ENCODE data around the gene XYLT2. TPM values are rescaled to one million over a fixed set of nuclear protein-coding genes. Genes with fewer than 3 reads are reported as not detected.
"Not testable (repeated sequence)": the region's sequence is repeated elsewhere in the genome, so short reads cannot be mapped to it uniquely, and the experiment has no call there.

The XYLT2 gene
- polyA plus RNA-seq, 1 experiment, result 25.0 TPM

DNA sequence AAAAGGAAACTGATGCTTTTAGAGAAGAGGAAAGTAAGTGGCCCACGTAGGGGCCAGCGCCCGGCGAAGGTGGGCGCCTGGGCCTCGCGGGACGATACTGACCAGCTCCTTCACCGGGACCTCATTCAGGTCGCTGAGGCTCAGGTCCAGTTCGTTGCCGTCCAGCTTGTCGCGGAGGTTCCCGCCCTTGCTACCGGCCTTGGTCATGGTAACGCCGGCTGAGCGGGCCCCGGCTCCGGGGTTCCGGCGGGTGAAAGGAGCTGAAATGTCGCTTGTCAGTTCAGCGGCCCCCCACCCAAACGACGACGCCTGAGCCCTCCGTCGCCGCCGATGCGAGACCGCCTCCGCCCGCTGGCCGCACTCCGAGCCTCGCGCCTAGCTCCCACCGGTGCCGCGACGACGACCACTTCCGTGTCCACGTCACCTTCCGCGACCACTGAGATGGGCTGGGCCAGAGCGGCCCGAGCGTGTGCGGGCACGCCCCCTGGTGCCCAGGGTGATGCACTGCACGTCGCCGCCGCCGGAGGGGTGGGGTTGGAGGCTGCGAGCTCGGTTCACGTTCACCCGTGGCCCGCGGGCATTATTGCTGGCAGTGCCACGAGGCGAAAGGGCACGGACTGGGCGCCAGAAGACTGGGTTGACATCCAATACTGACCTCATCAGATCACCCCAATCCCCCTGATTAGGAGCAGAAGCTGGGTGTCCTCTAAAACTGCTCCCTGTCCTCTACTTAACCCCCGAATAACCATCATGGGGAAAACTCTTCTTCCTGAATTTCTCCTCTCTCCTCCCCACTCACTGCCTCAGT lies 51.4 kb downstream of the XYLT2 start, which contains the start of gene LRRC59:
Gene LRRC59 (minus strand): TSS at position 413 of the 808 bp plus-strand sequence. CDS start 206 bp downstream, at position 207.
- Histone ChIP-seq H3K36me3 (ENCODE audit: control insufficient read depth, insufficient read depth, low read length) (peaks cover 10% of the 10 kb centered on the region), H3K4me3 (ENCODE audit: low read depth, low read length) (peak within 1 kb of the TSS; percentile 97), H3K27me3 (ENCODE audit: control insufficient read depth, insufficient read depth, low read length) (no peaks in the 10 kb centered on the region)
- ChIA-PET POLR2A (interaction anchor here (0.6 to 1.2 kb wide), 2 partner anchors 20 to 35 kb away, joined by 3 to 5 read pairs; no protein-coding TSS in a partner anchor), CTCF (interaction anchor here (0.5 to 3.1 kb wide), 32 partner anchors 9 to 443 kb away, joined by 3 to 27 read pairs (median 5); partner anchors contain the start of genes EME1, MRPL27, RSAD1 and XYLT2)
- TF ChIP-seq, protein P1, sequence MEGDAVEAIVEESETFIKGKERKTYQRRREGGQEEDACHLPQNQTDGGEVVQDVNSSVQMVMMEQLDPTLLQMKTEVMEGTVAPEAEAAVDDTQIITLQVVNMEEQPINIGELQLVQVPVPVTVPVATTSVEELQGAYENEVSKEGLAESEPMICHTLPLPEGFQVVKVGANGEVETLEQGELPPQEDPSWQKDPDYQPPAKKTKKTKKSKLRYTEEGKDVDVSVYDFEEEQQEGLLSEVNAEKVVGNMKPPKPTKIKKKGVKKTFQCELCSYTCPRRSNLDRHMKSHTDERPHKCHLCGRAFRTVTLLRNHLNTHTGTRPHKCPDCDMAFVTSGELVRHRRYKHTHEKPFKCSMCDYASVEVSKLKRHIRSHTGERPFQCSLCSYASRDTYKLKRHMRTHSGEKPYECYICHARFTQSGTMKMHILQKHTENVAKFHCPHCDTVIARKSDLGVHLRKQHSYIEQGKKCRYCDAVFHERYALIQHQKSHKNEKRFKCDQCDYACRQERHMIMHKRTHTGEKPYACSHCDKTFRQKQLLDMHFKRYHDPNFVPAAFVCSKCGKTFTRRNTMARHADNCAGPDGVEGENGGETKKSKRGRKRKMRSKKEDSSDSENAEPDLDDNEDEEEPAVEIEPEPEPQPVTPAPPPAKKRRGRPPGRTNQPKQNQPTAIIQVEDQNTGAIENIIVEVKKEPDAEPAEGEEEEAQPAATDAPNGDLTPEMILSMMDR (IDR thresholded peaks at IDR 0.05; ENCODE audit: insufficient read depth, low read depth, low read length), result peak; percentile 98
- DNase-seq (ENCODE audit: low read depth), result peak; percentile 24

DNA sequence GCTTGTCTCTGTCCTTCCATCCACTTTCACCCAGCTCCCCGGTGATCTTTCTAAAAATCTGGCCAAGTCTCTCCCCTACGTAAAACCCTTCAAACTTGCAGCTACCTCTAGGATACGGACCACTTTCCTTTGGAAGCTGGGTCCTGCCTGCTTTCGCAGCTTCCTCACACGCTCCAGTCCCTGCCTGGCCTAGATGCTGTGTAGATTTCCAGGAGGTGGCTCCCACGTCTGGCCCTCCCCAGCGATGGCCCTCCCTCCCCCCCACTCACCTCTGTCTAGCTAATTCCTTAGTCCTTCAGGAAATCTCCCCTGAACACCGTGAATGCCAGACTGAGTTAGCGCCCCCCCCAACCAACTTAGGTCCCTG lies 52.0 kb downstream of the XYLT2 start:
- ChIA-PET CTCF (interaction anchor here (0.5 to 3.1 kb wide), 29 partner anchors 9 to 444 kb away, joined by 3 to 27 read pairs (median 5); partner anchors contain the start of genes EME1, MRPL27, RSAD1 and XYLT2), POLR2A (interaction anchor here (1.2 kb wide), 1 partner anchor 36 kb away, joined by 3 read pairs; no protein-coding TSS in a partner anchor)
- TF ChIP-seq, protein P1 (IDR thresholded peaks at IDR 0.05; ENCODE audit: insufficient read depth, low read depth, low read length), result no peak
- H3K4me3 ChIP-seq (ENCODE audit: low read depth, low read length), result no peak overlapping the region
- no peak for DNase-seq (ENCODE audit: low read depth)
- H3K36me3 ChIP-seq (ENCODE audit: control insufficient read depth, insufficient read depth, low read length), result peaks cover 7% of the 10 kb centered on the region
- H3K27me3 ChIP-seq (ENCODE audit: control insufficient read depth, insufficient read depth, low read length), result no peaks in the 10 kb centered on the region; the same call in 1 of the 2 replicates

DNA sequence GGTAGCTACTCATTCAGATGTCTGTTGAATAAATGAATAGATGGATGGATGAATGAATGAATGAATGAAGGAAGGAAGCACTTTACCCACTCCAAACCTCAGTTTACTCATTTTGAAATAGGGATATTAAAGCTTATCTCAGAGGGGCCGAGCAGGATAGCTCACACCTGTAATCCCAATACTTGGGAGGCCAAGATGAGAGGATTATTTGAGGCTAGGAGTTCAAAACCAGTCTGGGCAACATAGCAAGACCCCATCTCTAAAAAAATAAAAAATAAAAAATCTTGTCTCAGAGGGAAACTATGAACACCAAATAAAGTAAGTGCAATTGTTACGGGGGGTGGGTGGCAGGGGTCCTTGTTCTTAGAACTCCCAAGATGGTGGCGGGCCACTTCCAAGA lies 52.7 kb downstream of the XYLT2 start:
- H3K36me3 ChIP-seq (ENCODE audit: control insufficient read depth, insufficient read depth, low read length); H3K27me3 ChIP-seq (ENCODE audit: control insufficient read depth, insufficient read depth, low read length); H3K4me3 ChIP-seq (ENCODE audit: low read depth, low read length); POLR2A ChIA-PET; DNase-seq (ENCODE audit: low read depth): not testable (repeated sequence)
- CTCF ChIA-PET, result interaction anchor here (0.6 to 3.1 kb wide), 11 partner anchors 9 to 350 kb away, joined by 3 to 27 read pairs (median 5); partner anchors contain the start of gene RSAD1

DNA sequence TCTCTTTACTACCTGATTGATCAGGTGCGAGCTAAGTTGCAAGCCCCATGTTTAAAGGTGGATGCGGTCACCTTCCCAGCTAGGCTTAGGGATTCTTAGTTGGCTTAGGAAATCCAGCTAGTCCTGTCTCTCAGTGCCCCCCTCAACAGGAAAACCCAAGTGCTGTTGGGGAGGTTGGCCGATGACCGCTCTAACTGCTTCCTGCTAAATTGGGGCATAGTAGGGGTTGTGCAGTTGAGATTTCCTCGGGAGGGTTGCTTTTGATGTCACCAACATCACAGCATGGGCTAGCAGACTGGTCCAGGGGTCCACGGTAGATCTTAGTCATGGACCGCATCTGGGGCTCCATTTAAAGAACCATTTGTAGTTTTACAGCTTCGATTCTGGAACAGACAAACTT lies 53.7 kb downstream of the XYLT2 start:
- H3K36me3 ChIP-seq (ENCODE audit: control insufficient read depth, insufficient read depth, low read length); H3K27me3 ChIP-seq (ENCODE audit: control insufficient read depth, insufficient read depth, low read length); DNase-seq (ENCODE audit: low read depth); H3K4me3 ChIP-seq (ENCODE audit: low read depth, low read length); CTCF ChIA-PET; POLR2A ChIA-PET: not testable (repeated sequence)

DNA sequence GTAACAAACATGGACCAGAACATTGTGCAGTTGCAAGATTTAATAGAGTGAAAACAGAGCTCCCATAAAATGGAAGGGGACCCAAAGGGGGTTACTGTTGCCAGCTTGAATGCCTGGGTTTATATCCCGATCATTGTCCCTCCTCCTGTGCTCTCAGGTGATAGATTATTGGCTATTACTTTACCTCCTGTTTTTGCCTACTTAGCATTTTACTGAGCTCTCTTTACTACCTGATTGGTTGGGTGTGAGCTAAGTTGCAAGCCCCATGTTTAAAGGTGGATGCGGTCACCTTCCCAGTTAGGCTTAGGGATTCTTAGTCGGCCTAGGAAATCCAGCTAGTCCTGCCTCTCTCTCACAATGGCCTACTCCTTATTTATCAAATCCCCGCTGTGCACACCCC lies 59.4 kb downstream of the XYLT2 start:
- CTCF ChIA-PET, result interaction anchor here (0.6 kb wide), 1 partner anchor 77 kb away, joined by 3 read pairs; no protein-coding TSS in a partner anchor
- H3K36me3 ChIP-seq (ENCODE audit: control insufficient read depth, insufficient read depth, low read length); DNase-seq (ENCODE audit: low read depth); H3K4me3 ChIP-seq (ENCODE audit: low read depth, low read length); POLR2A ChIA-PET: not testable (repeated sequence)
- peaks cover 10% of the 10 kb centered on the region for H3K27me3 ChIP-seq (ENCODE audit: control insufficient read depth, insufficient read depth, low read length)

DNA sequence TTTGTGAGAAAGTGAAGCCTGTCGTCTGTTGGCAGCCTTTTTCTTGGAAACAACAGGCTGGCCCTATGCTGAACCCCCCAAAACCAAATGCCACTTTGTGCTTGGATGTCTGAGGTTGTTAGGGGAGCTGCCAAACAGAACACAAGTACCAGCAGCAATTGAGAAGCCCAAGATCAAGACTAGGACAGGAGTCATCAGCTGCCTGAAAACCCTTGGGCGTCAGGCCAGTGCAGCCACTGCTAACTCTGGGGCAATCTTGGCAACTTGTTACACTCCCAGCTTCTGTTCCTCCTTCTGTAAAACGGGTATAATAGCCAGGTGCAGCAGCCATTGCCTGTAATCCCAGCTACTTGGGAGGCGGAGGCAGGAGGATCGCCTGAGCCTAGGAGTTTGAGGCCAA lies 60.7 kb downstream of the XYLT2 start:
- Histone ChIP-seq H3K36me3 (ENCODE audit: control insufficient read depth, insufficient read depth, low read length) (no peaks in the 10 kb centered on the region), H3K4me3 (ENCODE audit: low read depth, low read length) (no peak overlapping the region), H3K27me3 (ENCODE audit: control insufficient read depth, insufficient read depth, low read length) (peaks cover 10% of the 10 kb centered on the region)
- POLR2A ChIA-PET, result no interaction called here
- TF ChIP-seq, protein P1 (IDR thresholded peaks at IDR 0.05; ENCODE audit: insufficient read depth, low read depth, low read length), result no peak
- CTCF ChIA-PET, result interaction anchor here (1.0 to 2.8 kb wide), 2 partner anchors 9 kb away, joined by 3 to 25 read pairs; partner anchors contain the start of gene LRRC59
- no peak for DNase-seq (ENCODE audit: low read depth)

Measured in BJ (cell line).